SK-N-MC (cell line): ENCODE measurements around the gene NANP.

ENCODE experiments used
- EZH2 ChIP-seq: fragments of 200-600 bp; sonication (generic); IDR thresholded peaks from one replicate; pipeline ENCODE4 v1.6.1; 2017; ENCODE audit warnings: antibody characterized with exemption
- POLR2AphosphoS5 ChIP-seq: IDR thresholded peaks from 2 replicates; pipeline ENCODE4 v1.6.1; 2012; ENCODE audit warnings: mild to moderate bottlenecking, low read depth, low read length, borderline replicate concordance

GRCh38 chr20:25592135-25592852 is 31.5 kb downstream of the NANP start:
- TF ChIP-seq POLR2AphosphoS5 (no peak), EZH2 (no peak)
